ENCODE results near the gene ASS1. TPM values are rescaled to one million over a fixed set of nuclear protein-coding genes. Genes with fewer than 3 reads are reported as not detected.
A peak's percentile ranks its signal among the peaks of the same experiment; 100 is the strongest.

Gene ASS1
- total and polyA plus RNA-seq, 2 of the 13 experiments (the other 11 are each of a cell fraction or from before 2014, with no cell fraction given), result 77.6 to 122 TPM

- TF ChIP-seq SAFB2 (CRISPR knock-in tag; IDR thresholded peaks at IDR 0.05; ENCODE audit: borderline replicate concordance, low read depth) (no peak), ZNF33B (CRISPR knock-in tag; IDR thresholded peaks at IDR 0.05) (no peak), CREBL2 (CRISPR knock-in tag; IDR thresholded peaks at IDR 0.05; ENCODE audit: borderline replicate concordance) (no peak), FOXO4 (CRISPR knock-in tag; conservative IDR thresholded peaks at IDR 0.05) (no peak), ZBED4 (CRISPR knock-in tag; IDR thresholded peaks at IDR 0.05; ENCODE audit: borderline replicate concordance) (no peak), ARID4A (CRISPR knock-in tag; IDR thresholded peaks at IDR 0.05; ENCODE audit: borderline replicate concordance) (peak; percentile 69), PLRG1 (conservative IDR thresholded peaks at IDR 0.05) (no peak), MTA1 (CRISPR knock-in tag; IDR thresholded peaks at IDR 0.05; ENCODE audit: borderline replicate concordance) (no peak), SP140L (CRISPR knock-in tag; IDR thresholded peaks at IDR 0.05; ENCODE audit: borderline replicate concordance) (no peak), ZFP90 (CRISPR knock-in tag; IDR thresholded peaks at IDR 0.05; ENCODE audit: borderline replicate concordance) (0 out of 2 replicates have a peak, but pooled peaks have one; percentile 22), ZNF569 (CRISPR knock-in tag; IDR thresholded peaks at IDR 0.05; ENCODE audit: borderline replicate concordance) (no peak), POLR2AphosphoS5 (IDR thresholded peaks at IDR 0.05; ENCODE audit: low read depth, low read length) (peak; percentile 75), ZNF605 (CRISPR knock-in tag; IDR thresholded peaks at IDR 0.05) (no peak), ZMAT5 (CRISPR knock-in tag; IDR thresholded peaks at IDR 0.05; ENCODE audit: borderline replicate concordance, low read depth) (no peak), FOXK1 (CRISPR knock-in tag; IDR thresholded peaks at IDR 0.05; ENCODE audit: borderline replicate concordance, low read depth) (peak; percentile 42; the same call in 1 of the 2 replicates), ZNF468 (CRISPR knock-in tag; IDR thresholded peaks at IDR 0.05) (no peak; the same call in 1 of the 2 replicates), ZBTB14 (CRISPR knock-in tag; IDR thresholded peaks at IDR 0.05) (no peak), KDM5A (IDR thresholded peaks at IDR 0.05; ENCODE audit: borderline replicate concordance, low read length) (no peak)
Observed at GRCh38 chr9:130499804-130500263, 55.1 kb downstream of the ASS1 start (continued).

Data from HepG2 (cell line).